ENCODE results near the gene JMJD1C. TPM values are rescaled to one million over a fixed set of nuclear protein-coding genes. Genes with fewer than 3 reads are reported as not detected.

JMJD1C gene
- total RNA-seq, 1 experiment from 2014 or later: 89.7 TPM

DNA sequence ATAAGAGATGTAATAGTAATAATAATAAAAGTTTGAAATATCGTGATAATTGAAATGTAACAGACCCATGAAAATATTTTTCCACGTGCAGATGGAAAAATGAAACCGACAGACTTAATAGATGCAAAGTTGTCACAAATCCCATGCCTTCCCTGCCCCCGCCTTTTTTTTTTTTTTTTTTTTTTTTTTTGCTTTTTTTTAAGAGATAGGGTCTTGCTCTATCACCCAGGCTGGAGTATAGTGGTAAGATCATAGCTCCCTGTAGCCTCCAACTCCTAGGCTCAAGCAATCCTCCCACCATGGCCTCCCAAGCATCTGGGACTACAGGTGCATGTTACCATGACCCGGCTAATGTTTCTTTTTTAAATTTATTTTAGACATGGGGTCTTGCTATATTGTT is 80.5 kb downstream of the JMJD1C start:
- no peak overlapping the region for H3K27ac Mint-ChIP-seq (ENCODE audit: unreplicated experiment)
- H3K36me3 Mint-ChIP-seq (ENCODE audit: insufficient read depth, unreplicated experiment): peaks cover 6% of the 10 kb centered on the region
- ChIA-PET CTCF (no interaction called here), POLR2A (no interaction called here)
- Histone ChIP-seq H3K4me3 (ENCODE audit: low read depth, low read length) (no peak overlapping the region), H3K36me3 (ENCODE audit: control insufficient read depth, insufficient read depth, low read length) (no peaks in the 10 kb centered on the region), H3K4me1 (peaks cover 6% of the 10 kb centered on the region), H3K9me3 (no peaks in the 10 kb centered on the region), H3K27me3 (replicated peaks; ENCODE audit: control insufficient read depth, insufficient read depth, low read length) (no peaks in the 10 kb centered on the region)
- intact Hi-C loops (cut with micrococcal nuclease; ENCODE audit: unreplicated experiment): no loop called here
- peaks cover 9% of the 10 kb centered on the region for H3K4me1 Mint-ChIP-seq (ENCODE audit: low read depth, unreplicated experiment)
- BruUV-seq (replicated peaks): no TSS peak
- H3K27me3 Mint-ChIP-seq (ENCODE audit: insufficient read depth, unreplicated experiment): no peaks in the 10 kb centered on the region
- no peak for TF ChIP-seq CTCF (IDR thresholded peaks at IDR 0.05; ENCODE audit: insufficient read depth in 1 of 2, low read depth in 1 of 2, low read length in 1 of 2, severe bottlenecking in 1 of 2, unreplicated experiment in 1 of 2)
- DNase-seq: no peak
- peaks cover 10% of the 10 kb centered on the region for H3K9me3 Mint-ChIP-seq (ENCODE audit: unreplicated experiment)
- no peak overlapping the region for H3K4me3 Mint-ChIP-seq (ENCODE audit: unreplicated experiment)

DNA sequence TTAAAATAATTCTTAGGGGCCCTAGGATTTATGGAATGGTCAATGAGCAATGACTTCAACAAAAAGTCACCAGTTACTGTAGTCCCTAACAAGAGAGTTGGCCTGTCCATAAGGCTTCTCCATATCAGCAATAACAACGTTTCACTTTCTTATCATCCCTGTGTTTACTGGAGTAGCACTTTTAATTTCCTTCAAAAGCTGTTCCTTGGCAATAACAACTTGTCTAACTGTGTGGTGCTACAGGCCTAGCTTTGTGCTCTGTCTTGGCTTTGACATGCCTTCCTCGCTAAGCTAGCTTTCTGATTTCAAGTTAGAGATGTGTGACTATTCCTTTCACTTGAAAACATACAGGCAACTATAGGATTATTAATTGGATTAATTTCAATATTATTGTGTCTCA is 81.1 kb downstream of the JMJD1C start:
- no peak for TF ChIP-seq CTCF (IDR thresholded peaks at IDR 0.05; ENCODE audit: insufficient read depth in 1 of 2, low read depth in 1 of 2, low read length in 1 of 2, severe bottlenecking in 1 of 2, unreplicated experiment in 1 of 2)
- no peaks in the 10 kb centered on the region for H3K36me3 ChIP-seq (ENCODE audit: control insufficient read depth, insufficient read depth, low read length)
- no peak for DNase-seq
- intact Hi-C loops (cut with micrococcal nuclease; ENCODE audit: unreplicated experiment): no loop called here
- no peak overlapping the region for H3K4me3 ChIP-seq (ENCODE audit: low read depth, low read length)
- Mint-ChIP-seq H3K4me3 (ENCODE audit: unreplicated experiment) (no peak overlapping the region), H3K27me3 (ENCODE audit: insufficient read depth, unreplicated experiment) (no peaks in the 10 kb centered on the region), H3K36me3 (ENCODE audit: insufficient read depth, unreplicated experiment) (peaks cover 2% of the 10 kb centered on the region), H3K9me3 (ENCODE audit: unreplicated experiment) (peaks cover 4% of the 10 kb centered on the region), H3K27ac (ENCODE audit: unreplicated experiment) (no peak overlapping the region), H3K4me1 (ENCODE audit: low read depth, unreplicated experiment) (peaks cover 9% of the 10 kb centered on the region)
- POLR2A ChIA-PET: no interaction called here
- no TSS peak for BruUV-seq (replicated peaks)
- CTCF ChIA-PET: no interaction called here
- H3K27me3 ChIP-seq (replicated peaks; ENCODE audit: control insufficient read depth, insufficient read depth, low read length): no peaks in the 10 kb centered on the region
- no peaks in the 10 kb centered on the region for H3K9me3 ChIP-seq
- H3K4me1 ChIP-seq: peaks cover 6% of the 10 kb centered on the region

GRCh38 chr10:63384001-63384400 is 81.8 kb downstream of the JMJD1C start:
- H3K36me3 Mint-ChIP-seq (ENCODE audit: insufficient read depth, unreplicated experiment): no peaks in the 10 kb centered on the region
- H3K27me3 Mint-ChIP-seq (ENCODE audit: insufficient read depth, unreplicated experiment): no peaks in the 10 kb centered on the region
- H3K4me1 Mint-ChIP-seq (ENCODE audit: low read depth, unreplicated experiment): peaks cover 9% of the 10 kb centered on the region
- no peak overlapping the region for H3K4me3 Mint-ChIP-seq (ENCODE audit: unreplicated experiment)
- ChIA-PET POLR2A (no interaction called here), CTCF (no interaction called here)
- TF ChIP-seq CTCF (IDR thresholded peaks at IDR 0.05; ENCODE audit: insufficient read depth in 1 of 2, low read depth in 1 of 2, low read length in 1 of 2, severe bottlenecking in 1 of 2, unreplicated experiment in 1 of 2): no peak
- no peaks in the 10 kb centered on the region for H3K36me3 ChIP-seq (ENCODE audit: control insufficient read depth, insufficient read depth, low read length)
- peaks cover 6% of the 10 kb centered on the region for H3K4me1 ChIP-seq
- no peak overlapping the region for H3K27ac Mint-ChIP-seq (ENCODE audit: unreplicated experiment)
- no peak overlapping the region for H3K4me3 ChIP-seq (ENCODE audit: low read depth, low read length)
- no peak for DNase-seq
- no peaks in the 10 kb centered on the region for H3K9me3 ChIP-seq
- no peaks in the 10 kb centered on the region for H3K27me3 ChIP-seq (replicated peaks; ENCODE audit: control insufficient read depth, insufficient read depth, low read length)
- no peaks in the 10 kb centered on the region for H3K9me3 Mint-ChIP-seq (ENCODE audit: unreplicated experiment)
- no TSS peak for BruUV-seq (replicated peaks)
- intact Hi-C loops (cut with micrococcal nuclease; ENCODE audit: unreplicated experiment): no loop called here

Data from Caco-2 (cell line).